Stomach (tissue), 4 donors: ENCODE results near the gene FAM193B.

Source experiments
- CTCF ChIP-seq, 7 experiments: fragments of 450-650 bp in 4 of 7; fragments of 200-600 bp in 3 of 7; sonication (generic) in 3 of 7; IDR thresholded peaks; one replicate each; pipeline ENCODE4 v1.5.1; 2016 to 2019; ENCODE audit warnings: antibody characterized with exemption in 7 of 7, control low read depth in 2 of 7, mild to moderate bottlenecking in 1 of 7
- POLR2A ChIP-seq, 4 donors: fragments of 450-650 bp; IDR thresholded peaks; one replicate each; pipeline ENCODE4 v1.6.1; 2016; ENCODE audit warnings: antibody characterized with exemption in 4 of 4, control low read depth in 2 of 4, mild to moderate bottlenecking in 1 of 4, moderate library complexity in 1 of 4

- no peak for TF ChIP-seq CTCF (IDR thresholded peaks at IDR 0.05)
- no peak for TF ChIP-seq POLR2A (IDR thresholded peaks at IDR 0.05)
These were observed 74.6 kb downstream of the FAM193B start for GRCh38 chr5:177479774-177480173.
